ENCODE results near the gene CRLF3.
"Not testable (repeated sequence)": the region's sequence is repeated elsewhere in the genome, so short reads cannot be mapped to it uniquely, and the experiment has no call there.

CRLF3 gene

GRCh38 chr17:30821871-30822723 lies 2.4 kb downstream of the CRLF3 start:
- Histone ChIP-seq H4K8ac (ENCODE audit: low read depth, low read length) (no peak overlapping the region), H3K27ac (ENCODE audit: low read depth, low read length) (no peak overlapping the region), H3K36me3 (ENCODE audit: control insufficient read depth, insufficient read depth, low read length) (no peaks in the 10 kb centered on the region), H3K79me1 (ENCODE audit: low read length) (peaks cover 6% of the 10 kb centered on the region), H3K4ac (ENCODE audit: low read depth, low read length) (no peak overlapping the region), H3K4me2 (ENCODE audit: low read length) (no peak overlapping the region), H3K4me3 (ENCODE audit: low read length) (no peak overlapping the region), H3K79me2 (ENCODE audit: control insufficient read depth, insufficient read depth, low read length) (peaks cover 36% of the 10 kb centered on the region), H3K56ac (ENCODE audit: low read length) (no peak overlapping the region), H4K5ac (ENCODE audit: low read length) (no peak overlapping the region), H2AK5ac (ENCODE audit: low read length) (no peak overlapping the region), H3K9ac (ENCODE audit: low read length) (no peak overlapping the region), H2BK120ac (ENCODE audit: low read depth, low read length) (no peak overlapping the region), H3K18ac (ENCODE audit: low read length) (no peak overlapping the region), H2BK15ac (replicated peaks; ENCODE audit: low read depth) (no peak overlapping the region), H3K23ac (ENCODE audit: low read length) (no peak overlapping the region), H2BK5ac (ENCODE audit: low read length) (no peak overlapping the region), H3K27me3 (ENCODE audit: insufficient read depth, low read length, poor library complexity) (no peaks in the 10 kb centered on the region), H3K4me1 (ENCODE audit: control insufficient read depth, low read depth, low read length) (peaks cover 4% of the 10 kb centered on the region)
- peak; percentile 14 for DNase-seq
- WGBS (ENCODE audit: extremely low coverage, insufficient coverage, low lambda C conversion rate), result no CpG with 5 or more reads among the region's 9 CpGs

GRCh38 chr17:30819971-30820705 lies 4.4 kb downstream of the CRLF3 start:
- Histone ChIP-seq H3K18ac (ENCODE audit: low read length) (no peak overlapping the region), H3K23ac (ENCODE audit: low read length) (peak overlapping the region; percentile 89), H2AK5ac (ENCODE audit: low read length) (no peak overlapping the region), H3K9ac (ENCODE audit: low read length) (no peak overlapping the region), H2BK120ac (ENCODE audit: low read depth, low read length) (no peak overlapping the region), H3K4me1 (ENCODE audit: control insufficient read depth, low read depth, low read length) (peaks cover 2% of the 10 kb centered on the region), H3K79me2 (ENCODE audit: control insufficient read depth, insufficient read depth, low read length) (peaks cover 40% of the 10 kb centered on the region), H2BK15ac (replicated peaks; ENCODE audit: low read depth) (no peak overlapping the region), H3K4ac (ENCODE audit: low read depth, low read length) (no peak overlapping the region), H4K5ac (ENCODE audit: low read length) (no peak overlapping the region), H3K4me2 (ENCODE audit: low read length) (no peak overlapping the region), H3K27ac (ENCODE audit: low read depth, low read length) (no peak overlapping the region), H3K56ac (ENCODE audit: low read length) (no peak overlapping the region), H3K4me3 (ENCODE audit: low read length) (no peak overlapping the region), H3K27me3 (ENCODE audit: insufficient read depth, low read length, poor library complexity) (no peaks in the 10 kb centered on the region), H4K8ac (ENCODE audit: low read depth, low read length) (no peak overlapping the region), H2BK5ac (ENCODE audit: low read length) (no peak overlapping the region), H3K79me1 (ENCODE audit: low read length) (peaks cover 7% of the 10 kb centered on the region), H3K36me3 (ENCODE audit: control insufficient read depth, insufficient read depth, low read length) (no peaks in the 10 kb centered on the region)
- no CpG with 5 or more reads among the region's 8 CpGs for WGBS (ENCODE audit: extremely low coverage, insufficient coverage, low lambda C conversion rate)
- DNase-seq, result no peak

GRCh38 chr17:30816165-30816564 lies 8.3 kb downstream of the CRLF3 start:
- no peak overlapping the region for H3K18ac ChIP-seq (ENCODE audit: low read length)
- WGBS (ENCODE audit: extremely low coverage, insufficient coverage, low lambda C conversion rate), result no CpG with 5 or more reads among the region's 7 CpGs

GRCh38 chr17:30814860-30815259 lies 9.6 kb downstream of the CRLF3 start:
- H2BK120ac ChIP-seq (ENCODE audit: low read depth, low read length); H3K27me3 ChIP-seq (ENCODE audit: insufficient read depth, low read length, poor library complexity); DNase-seq; H3K36me3 ChIP-seq (ENCODE audit: control insufficient read depth, insufficient read depth, low read length); H3K18ac ChIP-seq (ENCODE audit: low read length); H3K4ac ChIP-seq (ENCODE audit: low read depth, low read length); H2AK5ac ChIP-seq (ENCODE audit: low read length); H3K79me1 ChIP-seq (ENCODE audit: low read length); H3K4me3 ChIP-seq (ENCODE audit: low read length); H2BK5ac ChIP-seq (ENCODE audit: low read length); H4K5ac ChIP-seq (ENCODE audit: low read length); H3K9ac ChIP-seq (ENCODE audit: low read length); H3K23ac ChIP-seq (ENCODE audit: low read length); H3K4me1 ChIP-seq (ENCODE audit: control insufficient read depth, low read depth, low read length); H3K4me2 ChIP-seq (ENCODE audit: low read length); H3K56ac ChIP-seq (ENCODE audit: low read length); H3K27ac ChIP-seq (ENCODE audit: low read depth, low read length); H4K8ac ChIP-seq (ENCODE audit: low read depth, low read length); H2BK15ac ChIP-seq (replicated peaks; ENCODE audit: low read depth): not testable (repeated sequence)
- 100% methylated on average over 1 of the region's 9 CpGs for WGBS (ENCODE audit: extremely low coverage, insufficient coverage, low lambda C conversion rate)
- peaks cover 19% of the 10 kb centered on the region for H3K79me2 ChIP-seq (ENCODE audit: control insufficient read depth, insufficient read depth, low read length)

More at GRCh38 chr17:30816165-30816564, 8.3 kb downstream of the CRLF3 start:
- H4K8ac ChIP-seq (ENCODE audit: low read depth, low read length), result no peak overlapping the region
- H3K36me3 ChIP-seq (ENCODE audit: control insufficient read depth, insufficient read depth, low read length), result no peaks in the 10 kb centered on the region
- H3K4me3 ChIP-seq (ENCODE audit: low read length), result no peak overlapping the region
- H3K4me2 ChIP-seq (ENCODE audit: low read length), result no peak overlapping the region
- H3K27ac ChIP-seq (ENCODE audit: low read depth, low read length), result no peak overlapping the region
- DNase-seq, result no peak
- peaks cover 8% of the 10 kb centered on the region for H3K79me1 ChIP-seq (ENCODE audit: low read length)
- H2BK15ac ChIP-seq (replicated peaks; ENCODE audit: low read depth), result no peak overlapping the region
- no peak overlapping the region for H3K23ac ChIP-seq (ENCODE audit: low read length)
- H3K79me2 ChIP-seq (ENCODE audit: control insufficient read depth, insufficient read depth, low read length), result peaks cover 26% of the 10 kb centered on the region
- H3K56ac ChIP-seq (ENCODE audit: low read length), result no peak overlapping the region
- H2AK5ac ChIP-seq (ENCODE audit: low read length), result no peak overlapping the region
- H3K4ac ChIP-seq (ENCODE audit: low read depth, low read length), result no peak overlapping the region
- no peaks in the 10 kb centered on the region for H3K4me1 ChIP-seq (ENCODE audit: control insufficient read depth, low read depth, low read length)
- no peak overlapping the region for H4K5ac ChIP-seq (ENCODE audit: low read length)
- H3K9ac ChIP-seq (ENCODE audit: low read length), result no peak overlapping the region
- H2BK5ac ChIP-seq (ENCODE audit: low read length), result no peak overlapping the region
- no peak overlapping the region for H2BK120ac ChIP-seq (ENCODE audit: low read depth, low read length)
- no peaks in the 10 kb centered on the region for H3K27me3 ChIP-seq (ENCODE audit: insufficient read depth, low read length, poor library complexity)

- not testable (repeated sequence) for H3K27ac ChIP-seq (ENCODE audit: low read depth, low read length); H3K36me3 ChIP-seq (ENCODE audit: control insufficient read depth, insufficient read depth, low read length); H3K27me3 ChIP-seq (ENCODE audit: insufficient read depth, low read length, poor library complexity); DNase-seq; H3K9ac ChIP-seq (ENCODE audit: low read length); H3K4me1 ChIP-seq (ENCODE audit: control insufficient read depth, low read depth, low read length); H4K5ac ChIP-seq (ENCODE audit: low read length); H3K4ac ChIP-seq (ENCODE audit: low read depth, low read length); H3K79me1 ChIP-seq (ENCODE audit: low read length); H3K4me2 ChIP-seq (ENCODE audit: low read length); H2BK120ac ChIP-seq (ENCODE audit: low read depth, low read length); H2BK5ac ChIP-seq (ENCODE audit: low read length); H2BK15ac ChIP-seq (replicated peaks; ENCODE audit: low read depth); H4K8ac ChIP-seq (ENCODE audit: low read depth, low read length); H3K23ac ChIP-seq (ENCODE audit: low read length); H2AK5ac ChIP-seq (ENCODE audit: low read length); H3K56ac ChIP-seq (ENCODE audit: low read length); H3K18ac ChIP-seq (ENCODE audit: low read length); H3K4me3 ChIP-seq (ENCODE audit: low read length)
- no CpG with 5 or more reads among the region's 12 CpGs for WGBS (ENCODE audit: extremely low coverage, insufficient coverage, low lambda C conversion rate)
- H3K79me2 ChIP-seq (ENCODE audit: control insufficient read depth, insufficient read depth, low read length), result peaks cover 15% of the 10 kb centered on the region
These were observed 10.3 kb downstream of the CRLF3 start for GRCh38 chr17:30814236-30814635.
